Measurements from ENCODE around the gene CLTC.

CLTC gene

DNA sequence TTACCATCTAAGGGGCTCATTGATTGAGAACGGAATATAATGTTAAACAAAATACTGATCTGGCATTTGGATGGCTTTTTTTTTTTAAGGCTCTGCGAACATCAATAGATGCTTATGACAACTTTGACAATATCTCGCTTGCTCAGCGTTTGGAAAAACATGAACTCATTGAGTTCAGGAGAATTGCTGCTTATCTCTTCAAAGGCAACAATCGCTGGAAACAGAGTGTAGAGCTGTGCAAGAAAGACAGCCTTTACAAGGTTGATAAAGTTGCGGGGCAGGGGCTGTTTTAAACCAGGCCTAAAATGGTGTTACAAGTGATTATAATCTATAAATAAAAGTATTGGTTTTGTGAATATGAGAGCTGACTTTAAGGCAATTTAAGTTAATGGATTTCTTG lies 65.3 kb downstream of the CLTC start:
- no peak for FAIRE-seq

DNA sequence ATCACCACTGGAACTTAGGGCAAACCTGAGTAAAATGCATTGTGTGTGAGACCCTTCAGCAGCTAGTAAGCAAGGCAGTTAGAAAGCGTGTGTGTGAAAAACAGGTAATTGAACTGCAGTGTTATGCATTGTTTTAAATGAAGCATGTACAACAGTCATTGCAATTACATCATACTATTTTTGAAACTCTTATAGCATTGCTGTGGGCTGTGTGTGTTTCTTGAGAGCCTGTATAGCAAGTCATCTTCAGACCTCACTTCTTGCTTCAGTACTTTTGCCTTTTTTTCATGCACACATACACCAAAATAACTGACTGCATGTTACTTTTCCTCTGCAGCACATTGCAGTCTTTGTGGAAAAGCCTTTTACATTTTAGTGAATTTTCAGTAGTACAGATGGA lies 68.3 kb downstream of the CLTC start:
- FAIRE-seq = no peak

- no peak for FAIRE-seq
Observed at GRCh38 chr17:59688496-59688895, 68.8 kb downstream of the CLTC start.

GRCh38 chr17:59693582-59693981 lies 73.9 kb downstream of the CLTC start:
- no peak for FAIRE-seq

- FAIRE-seq = no peak
Observed at GRCh38 chr17:59694344-59694743, 74.6 kb downstream of the CLTC start.

DNA sequence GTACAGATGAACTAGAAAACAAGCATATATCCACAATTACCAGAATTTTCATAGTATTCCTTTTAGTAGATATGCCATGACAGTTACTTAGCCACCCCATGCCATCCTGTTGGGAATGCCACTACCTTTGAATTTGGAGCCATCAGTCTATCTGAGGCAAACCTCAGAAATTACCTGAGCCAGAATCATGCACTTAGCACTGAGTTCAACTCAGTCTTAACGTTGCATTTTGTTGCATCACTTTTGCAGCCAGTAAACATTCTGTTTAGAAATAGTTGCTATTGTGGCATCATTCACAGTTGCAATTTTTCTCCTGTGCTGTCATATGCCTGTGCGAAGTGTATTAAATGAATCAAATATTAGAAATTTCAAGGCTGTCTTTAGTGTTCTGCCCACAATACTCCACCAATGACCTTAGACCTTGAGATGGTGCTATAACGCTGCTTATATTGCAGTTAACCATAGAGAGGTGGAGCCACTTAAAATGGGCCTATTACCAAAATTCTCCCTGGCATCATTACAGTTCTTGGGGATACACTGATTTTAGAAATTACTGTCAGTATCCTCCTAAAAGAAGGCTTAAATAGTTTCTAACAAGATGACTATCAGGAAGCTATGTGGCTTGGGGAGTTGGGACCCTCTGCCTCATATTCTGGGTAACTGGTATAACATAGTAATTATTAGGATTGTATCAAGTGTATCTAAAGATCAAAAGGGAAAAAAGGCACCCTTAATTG lies 76.4 kb downstream of the CLTC start:
- FAIRE-seq = no peak

GRCh38 chr17:59696682-59697277 lies 77.1 kb downstream of the CLTC start:
- FAIRE-seq = no peak

DNA sequence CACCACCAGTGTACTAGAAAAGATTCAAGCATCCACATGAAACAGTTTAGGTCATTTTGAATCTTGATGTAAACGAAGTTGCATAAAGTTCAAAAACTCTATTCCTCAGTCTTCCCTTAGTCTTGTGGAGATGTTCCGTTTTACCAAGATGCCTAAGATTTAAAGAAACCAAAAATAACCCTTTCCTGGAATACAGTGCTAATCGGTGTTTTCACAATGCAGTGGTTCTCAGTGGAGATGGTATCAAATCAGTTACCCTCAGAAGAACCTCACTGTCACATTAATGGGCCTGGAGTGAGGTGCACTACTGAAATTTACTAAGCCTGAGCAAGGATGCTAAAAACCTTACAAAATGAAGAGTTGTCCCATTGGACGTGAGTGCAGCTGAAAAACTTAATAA lies 78.4 kb downstream of the CLTC start:
- no peak for FAIRE-seq

DNA sequence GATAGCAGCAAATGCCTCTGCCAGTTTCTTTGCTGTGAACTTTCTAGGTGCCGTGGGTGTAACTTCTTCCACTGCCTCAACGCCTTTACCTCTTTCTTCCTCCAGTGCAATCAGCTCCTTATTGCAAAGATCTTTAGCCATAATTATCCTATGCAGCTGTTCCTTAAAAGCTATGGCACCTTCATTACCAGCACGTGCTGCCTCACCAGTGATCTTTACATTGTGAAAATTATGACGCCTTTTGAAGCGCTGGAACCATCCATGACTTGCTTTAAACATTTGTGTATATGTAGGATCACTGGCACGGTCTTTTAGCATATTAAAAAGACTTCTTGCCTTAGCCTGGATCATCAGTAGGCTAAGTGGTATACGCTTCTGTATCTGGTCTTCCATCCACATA lies 79.5 kb downstream of the CLTC start:
- no peak for FAIRE-seq

- FAIRE-seq = no peak
Observed at GRCh38 chr17:59699786-59700185, 80.1 kb downstream of the CLTC start.

DNA sequence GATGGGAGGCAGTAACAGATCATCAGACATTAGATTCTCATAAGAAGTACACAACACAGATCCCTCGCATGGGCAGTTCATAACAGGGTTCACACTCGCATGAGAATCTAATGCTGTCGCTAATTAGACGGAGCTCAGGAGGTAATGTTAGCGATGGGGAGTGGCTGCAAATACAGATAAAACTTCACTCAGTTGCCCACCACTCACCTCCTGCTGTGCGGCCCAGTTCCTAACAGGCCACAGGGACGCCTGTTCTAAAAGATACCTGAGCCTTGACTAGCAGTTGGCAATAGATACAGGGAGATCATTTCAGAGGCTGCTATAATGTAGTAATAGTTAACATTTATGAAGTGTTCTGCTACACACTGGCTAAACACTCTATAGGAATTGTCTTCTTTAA lies 82.6 kb downstream of the CLTC start:
- FAIRE-seq = no peak

- FAIRE-seq = peak; percentile 36
Observed at GRCh38 chr17:59707149-59707970, 87.7 kb downstream of the CLTC start, which contains the start of the genes PTRH2 and VMP1. Gene PTRH2 (minus strand): TSS chr17:59707430. CDS start chr17:59697978, 9,452 bp downstream. Gene VMP1 (plus strand): TSS chr17:59707654. CDS start chr17:59731447, 23,793 bp downstream.

DNA sequence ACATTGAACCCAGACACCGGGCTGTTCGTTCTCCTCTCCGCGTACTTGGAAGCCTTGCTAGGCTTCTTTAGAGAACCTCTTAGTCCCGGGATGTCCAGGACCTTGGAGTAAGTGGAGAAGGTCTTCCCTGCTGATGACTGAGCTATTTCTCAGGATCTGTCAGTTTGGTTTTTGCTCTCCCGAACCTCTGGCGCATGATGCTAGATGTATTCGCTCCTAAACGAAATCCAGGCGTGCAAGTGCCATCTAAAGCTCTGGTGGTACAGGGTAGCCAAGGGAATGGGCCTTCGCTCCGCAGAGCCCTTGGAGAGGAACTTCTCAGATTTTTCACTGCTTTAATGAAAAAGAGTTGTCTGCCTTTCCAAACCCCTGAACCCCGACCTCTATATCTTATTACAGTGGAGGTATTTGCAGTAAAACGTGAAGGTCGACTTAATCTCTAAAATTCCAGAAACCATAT lies 88.3 kb downstream of the CLTC start:
- no peak for FAIRE-seq

GRCh38 chr17:59711936-59712335 lies 92.2 kb downstream of the CLTC start:
- FAIRE-seq = no peak

DNA sequence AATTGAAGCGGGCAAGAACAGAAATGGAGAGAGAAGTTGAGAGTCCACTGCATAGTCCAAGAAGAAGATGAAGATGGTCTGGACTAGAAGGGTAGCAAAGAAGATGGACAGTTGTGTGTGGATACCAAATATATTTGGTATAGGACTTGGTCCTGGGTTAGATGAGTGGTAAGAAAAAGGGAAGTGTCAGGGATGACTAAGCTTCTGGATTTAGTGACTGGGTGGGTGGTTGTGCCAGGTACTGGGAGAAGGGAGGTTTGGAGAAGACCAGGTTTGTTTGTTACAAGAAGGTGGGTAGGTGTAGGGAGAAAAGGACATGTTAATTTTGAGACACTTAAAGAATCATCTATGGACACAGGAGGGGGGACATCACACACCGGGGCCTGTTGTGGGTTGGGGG lies 93.2 kb downstream of the CLTC start:
- FAIRE-seq = no peak

DNA sequence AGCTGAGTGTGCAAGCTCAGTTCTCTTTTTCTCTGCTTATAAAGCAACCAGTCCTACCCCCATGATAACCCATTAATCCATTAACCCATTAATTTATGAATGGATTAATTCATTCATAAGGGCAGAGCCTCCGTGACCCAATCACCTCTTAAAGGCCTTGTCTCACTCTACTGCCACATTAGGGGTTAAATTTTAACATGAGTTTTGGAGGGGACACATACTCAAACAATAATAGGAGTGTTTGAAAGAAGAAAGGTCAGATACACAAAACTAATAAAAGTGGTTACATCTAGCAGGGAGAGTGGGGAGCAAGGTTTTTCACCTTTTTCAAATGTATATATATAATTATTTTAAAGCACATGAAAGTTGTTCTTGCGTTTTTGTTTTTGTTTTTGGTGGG lies 94.6 kb downstream of the CLTC start:
- no peak for FAIRE-seq

DNA sequence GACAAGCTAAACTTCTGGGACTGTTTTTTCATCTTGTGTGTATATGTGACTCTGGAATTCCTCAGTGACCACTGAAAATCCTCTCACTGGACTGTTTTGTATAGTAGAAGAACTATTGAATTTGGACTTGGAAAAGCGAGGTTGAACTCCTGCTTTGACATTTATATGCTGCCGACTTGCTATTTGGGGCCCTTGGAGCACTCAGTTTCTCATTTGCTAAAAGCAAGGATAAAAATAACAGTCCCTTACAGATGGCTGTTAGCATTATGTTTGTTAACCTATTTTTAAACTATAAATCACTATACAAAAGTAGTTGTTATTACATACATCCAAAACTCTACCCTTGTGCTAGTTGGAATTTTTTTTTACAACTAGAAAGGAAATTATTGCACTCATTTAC lies 96.7 kb downstream of the CLTC start:
- no peak for FAIRE-seq

GRCh38 chr17:59719526-59719925 lies 99.8 kb downstream of the CLTC start:
- no peak for FAIRE-seq

DNA sequence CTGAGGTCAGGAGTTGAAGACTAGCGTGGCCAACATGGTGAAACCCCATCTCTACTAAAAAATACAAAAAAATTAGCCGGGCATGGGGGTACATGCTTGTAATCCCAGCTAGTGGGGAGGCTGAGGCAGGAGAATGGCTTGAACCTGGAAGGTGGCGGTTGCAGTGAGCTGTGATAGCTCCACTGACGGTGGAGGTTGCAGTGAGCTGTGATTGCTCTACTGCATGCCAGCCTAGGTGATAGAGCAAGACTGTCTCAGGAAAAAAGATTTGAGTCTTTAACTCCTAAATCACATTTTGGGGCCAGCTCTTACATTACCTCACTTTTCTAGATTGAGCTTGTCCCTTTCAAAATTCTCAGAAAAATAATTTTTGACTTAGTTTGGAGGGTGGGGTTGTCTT lies 102.9 kb downstream of the CLTC start:
- FAIRE-seq = no peak

GRCh38 chr17:59723041-59723440 lies 103.3 kb downstream of the CLTC start:
- FAIRE-seq = no peak

DNA sequence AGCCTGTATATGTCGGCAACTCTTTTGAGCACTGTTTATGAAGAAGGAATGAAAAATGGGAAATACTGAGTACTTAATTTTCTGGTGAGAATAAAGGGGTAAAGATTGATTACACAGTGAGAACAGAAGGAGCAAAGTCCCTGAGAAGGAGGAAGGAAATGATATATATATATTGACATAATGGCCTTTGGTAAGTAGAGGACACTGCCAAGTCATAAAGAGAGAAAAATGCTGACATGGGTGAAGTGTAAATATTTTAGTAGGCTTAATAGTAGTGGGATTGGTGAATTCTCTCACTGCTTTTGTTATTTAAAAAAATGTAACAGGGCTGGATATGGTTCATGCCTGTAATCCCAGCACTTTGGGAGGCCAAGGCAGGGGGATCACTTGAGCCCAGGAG lies 103.9 kb downstream of the CLTC start:
- no peak for FAIRE-seq

DNA sequence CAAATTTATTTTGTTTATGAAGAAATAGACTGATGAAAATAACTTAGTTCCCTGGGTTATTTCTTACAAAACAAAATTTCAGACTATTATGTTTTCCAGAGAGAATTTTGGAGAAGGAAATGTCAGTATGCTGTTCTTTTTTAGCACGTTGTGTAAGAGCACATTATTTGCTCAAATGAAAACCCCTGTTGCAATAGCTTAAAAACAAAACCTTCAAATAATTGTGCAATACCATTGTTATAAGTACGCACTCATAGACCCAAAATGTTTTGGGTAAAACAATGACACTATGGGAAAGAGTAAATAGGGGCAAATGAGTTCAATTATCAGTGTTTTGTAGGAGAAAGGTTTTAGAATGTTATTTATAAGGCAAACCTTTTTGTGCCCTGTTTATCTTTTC lies 106.0 kb downstream of the CLTC start:
- no peak for FAIRE-seq

DNA sequence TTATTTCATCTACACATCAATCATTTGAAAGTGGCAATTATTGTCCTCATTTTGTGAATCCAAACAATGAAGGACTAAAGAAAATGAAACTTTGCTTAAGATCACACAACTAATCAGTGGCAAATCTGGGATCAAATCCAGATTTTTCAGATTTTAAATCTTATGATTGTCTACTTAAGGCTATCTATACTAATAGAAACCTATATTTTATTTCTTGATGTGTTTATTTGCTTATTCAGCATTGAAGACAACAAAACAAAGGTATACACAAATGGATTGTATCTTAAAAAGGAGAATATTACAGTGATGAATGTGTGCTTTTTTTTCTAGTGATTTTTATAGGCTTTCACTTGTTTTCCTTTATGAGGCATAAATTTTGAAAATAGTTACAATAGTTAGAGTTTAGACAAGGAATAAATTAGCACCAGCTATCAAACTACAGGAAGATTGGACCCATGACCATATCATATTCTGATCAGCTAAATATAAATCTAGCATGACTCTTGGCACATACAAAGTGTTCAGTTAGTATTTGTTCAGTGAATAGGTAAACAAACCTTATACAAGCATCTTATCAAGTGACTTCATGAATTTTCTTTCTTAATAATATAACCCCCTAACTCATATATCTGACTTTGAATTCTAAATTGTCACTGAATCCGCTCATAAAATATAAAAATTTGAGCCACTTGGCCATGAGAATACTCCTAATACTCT lies 108.3 kb downstream of the CLTC start:
- FAIRE-seq = no peak
